ENCODE measurements around the gene UVRAG.

DNA sequence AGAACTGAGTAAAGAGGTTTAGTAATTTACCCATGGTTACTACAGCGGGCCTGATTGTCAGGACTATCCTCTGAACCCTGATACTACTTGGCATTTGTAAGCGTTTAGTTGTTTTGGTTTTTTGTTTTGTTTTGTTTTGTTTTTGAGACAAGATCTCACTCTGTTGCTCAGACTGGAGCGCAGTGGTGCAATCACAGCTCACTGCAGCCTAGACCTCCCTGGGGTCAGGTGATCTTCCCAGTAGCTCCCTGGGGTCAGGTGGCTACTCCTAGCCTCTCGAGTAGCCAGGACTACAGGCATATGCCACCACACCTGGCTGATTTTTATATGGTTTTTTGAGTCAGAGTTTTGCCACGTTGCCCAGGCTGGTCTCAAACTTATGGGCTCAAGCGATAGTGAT is 272.7 kb downstream of the UVRAG start:
- TF ChIP-seq, protein P1, sequence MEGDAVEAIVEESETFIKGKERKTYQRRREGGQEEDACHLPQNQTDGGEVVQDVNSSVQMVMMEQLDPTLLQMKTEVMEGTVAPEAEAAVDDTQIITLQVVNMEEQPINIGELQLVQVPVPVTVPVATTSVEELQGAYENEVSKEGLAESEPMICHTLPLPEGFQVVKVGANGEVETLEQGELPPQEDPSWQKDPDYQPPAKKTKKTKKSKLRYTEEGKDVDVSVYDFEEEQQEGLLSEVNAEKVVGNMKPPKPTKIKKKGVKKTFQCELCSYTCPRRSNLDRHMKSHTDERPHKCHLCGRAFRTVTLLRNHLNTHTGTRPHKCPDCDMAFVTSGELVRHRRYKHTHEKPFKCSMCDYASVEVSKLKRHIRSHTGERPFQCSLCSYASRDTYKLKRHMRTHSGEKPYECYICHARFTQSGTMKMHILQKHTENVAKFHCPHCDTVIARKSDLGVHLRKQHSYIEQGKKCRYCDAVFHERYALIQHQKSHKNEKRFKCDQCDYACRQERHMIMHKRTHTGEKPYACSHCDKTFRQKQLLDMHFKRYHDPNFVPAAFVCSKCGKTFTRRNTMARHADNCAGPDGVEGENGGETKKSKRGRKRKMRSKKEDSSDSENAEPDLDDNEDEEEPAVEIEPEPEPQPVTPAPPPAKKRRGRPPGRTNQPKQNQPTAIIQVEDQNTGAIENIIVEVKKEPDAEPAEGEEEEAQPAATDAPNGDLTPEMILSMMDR (optimal IDR thresholded peaks at IDR 0.05 in 1 of 3, IDR thresholded peaks at IDR 0.05 in 1 of 3, conservative IDR thresholded peaks at IDR 0.05 in 1 of 3; ENCODE audit: extremely low read depth in 1 of 3, insufficient read depth in 2 of 3, low read length in 3 of 3): no peak
- no peak for TF ChIP-seq EZH2 (IDR thresholded peaks at IDR 0.05; ENCODE audit: low read length)
